ENCODE data around the gene KCNIP4.

The KCNIP4 gene

GRCh38 chr4:21901281-21901680, 47.3 kb downstream of the KCNIP4 start:
- no peak for DNase-seq (ENCODE audit: low spot score)

- DNase-seq (ENCODE audit: low spot score) = no peak
Observed at GRCh38 chr4:21900211-21900610, 48.4 kb downstream of the KCNIP4 start.

GRCh38 chr4:21898101-21898500, 50.5 kb downstream of the KCNIP4 start:
- DNase-seq (ENCODE audit: low spot score) = no peak

- DNase-seq (ENCODE audit: low spot score) = no peak
Observed at GRCh38 chr4:21896767-21897166, 51.8 kb downstream of the KCNIP4 start.

- no peak for DNase-seq (ENCODE audit: low spot score)
Observed at GRCh38 chr4:21893136-21893535, 55.4 kb downstream of the KCNIP4 start.

- no peak for DNase-seq (ENCODE audit: low spot score)
Observed at GRCh38 chr4:21890231-21890630, 58.3 kb downstream of the KCNIP4 start.

- no peak for DNase-seq (ENCODE audit: low spot score)
Observed at GRCh38 chr4:21888195-21888976, 60.2 kb downstream of the KCNIP4 start.

GRCh38 chr4:21887481-21887880, 61.1 kb downstream of the KCNIP4 start:
- no peak for DNase-seq (ENCODE audit: low spot score)

- no peak for DNase-seq (ENCODE audit: low spot score)
Observed at GRCh38 chr4:21885770-21886169, 62.8 kb downstream of the KCNIP4 start.

GRCh38 chr4:21885241-21885640, 63.3 kb downstream of the KCNIP4 start:
- no peak for DNase-seq (ENCODE audit: low spot score)

GRCh38 chr4:21884615-21885014, 64.0 kb downstream of the KCNIP4 start:
- DNase-seq (ENCODE audit: low spot score) = no peak

- DNase-seq (ENCODE audit: low spot score) = no peak
Observed at GRCh38 chr4:21882051-21882839, 66.3 kb downstream of the KCNIP4 start.

GRCh38 chr4:21879187-21879586, 69.4 kb downstream of the KCNIP4 start:
- DNase-seq (ENCODE audit: low spot score) = no peak

- DNase-seq (ENCODE audit: low spot score) = no peak
Observed at GRCh38 chr4:21876711-21877110, 71.9 kb downstream of the KCNIP4 start.

- DNase-seq (ENCODE audit: low spot score) = no peak
Observed at GRCh38 chr4:21873145-21873544, 75.4 kb downstream of the KCNIP4 start.

- no peak for DNase-seq (ENCODE audit: low spot score)
Observed at GRCh38 chr4:21872101-21872500, 76.5 kb downstream of the KCNIP4 start.

GRCh38 chr4:21869978-21870745, 78.4 kb downstream of the KCNIP4 start:
- DNase-seq (ENCODE audit: low spot score) = no peak

- DNase-seq (ENCODE audit: low spot score) = no peak
Observed at GRCh38 chr4:21864686-21865085, 83.9 kb downstream of the KCNIP4 start.

GRCh38 chr4:21862917-21863316, 85.7 kb downstream of the KCNIP4 start:
- DNase-seq (ENCODE audit: low spot score) = no peak

GRCh38 chr4:21858971-21859370, 89.6 kb downstream of the KCNIP4 start:
- no peak for DNase-seq (ENCODE audit: low spot score)

GRCh38 chr4:21856754-21857153, 91.8 kb downstream of the KCNIP4 start:
- DNase-seq (ENCODE audit: low spot score) = no peak

GRCh38 chr4:21856301-21856700, 92.3 kb downstream of the KCNIP4 start:
- no peak for DNase-seq (ENCODE audit: low spot score)

GRCh38 chr4:21849077-21849476, 99.5 kb downstream of the KCNIP4 start:
- no peak for DNase-seq (ENCODE audit: low spot score)

Measured in NAMALWA (cell line).